MM.1S (cell line): ENCODE results near the gene BORA.

Experiments
- DNase-seq: peaks from one replicate; pipeline ENCODE4 v3.0.0-alpha.2; 2015
- H2AFZ ChIP-seq: fragments of 300-600 bp; sonication (generic); 2 replicates; pipeline ENCODE4 v1.6.0; 2016; ENCODE audit warnings: antibody characterized with exemption, low read length
- H3F3A ChIP-seq: fragments of 300-600 bp; sonication (generic); 2 replicates; pipeline ENCODE4 v1.6.1; 2016; ENCODE audit warnings: mild to moderate bottlenecking, antibody characterized with exemption, low read length, moderate library complexity, mixed read lengths; ENCODE audit not compliant: insufficient read depth
- H3K27ac ChIP-seq: fragments of 300-600 bp; sonication (generic); 2 replicates; pipeline ENCODE4 v1.5.1; 2016; ENCODE audit warnings: mild to moderate bottlenecking, low read length
- H3K27me3 ChIP-seq: fragments of 300-600 bp; sonication (generic); replicated peaks from 2 replicates; pipeline ENCODE4 v1.6.0; 2016; ENCODE audit warnings: low read length; ENCODE audit not compliant: insufficient read depth
- H3K36me3 ChIP-seq: fragments of 300-600 bp; sonication (generic); replicated peaks from 2 replicates; pipeline ENCODE4 v1.6.1; 2016; ENCODE audit warnings: mild to moderate bottlenecking, low read length, mixed read lengths; ENCODE audit not compliant: insufficient read depth
- H3K4me1 ChIP-seq: fragments of 300-600 bp; sonication (generic); 2 replicates; pipeline ENCODE4 v1.6.1; 2016; ENCODE audit warnings: low read length, mixed read lengths
- H3K4me2 ChIP-seq: fragments of 300-600 bp; sonication (generic); 2 replicates; pipeline ENCODE4 v1.6.0; 2016; ENCODE audit warnings: low read depth, low read length
- H3K4me3 ChIP-seq: fragments of 300-600 bp; sonication (generic); 2 replicates; pipeline ENCODE4 v1.5.1; 2016; ENCODE audit warnings: low read length, mixed read lengths
- H3K79me2 ChIP-seq: fragments of 300-600 bp; sonication (generic); 2 replicates; pipeline ENCODE4 v1.6.1; 2016; ENCODE audit warnings: mixed run types, low read length, mixed read lengths
- H3K9ac ChIP-seq: fragments of 300-600 bp; sonication (generic); 2 replicates; pipeline ENCODE4 v1.6.1; 2016; ENCODE audit warnings: low read length, mixed read lengths
- H3K9me2 ChIP-seq: fragments of 300-600 bp; sonication (generic); replicated peaks from 2 replicates; pipeline ENCODE4 v1.6.1; 2016; ENCODE audit warnings: mild to moderate bottlenecking, low read length, mixed read lengths; ENCODE audit not compliant: insufficient read depth
- H3K9me3 ChIP-seq: fragments of 300-600 bp; sonication (generic); replicated peaks from 2 replicates; pipeline ENCODE4 v1.6.1; 2016; ENCODE audit warnings: mild to moderate bottlenecking, low read length, mixed read lengths; ENCODE audit not compliant: insufficient read depth
- H4K20me1 ChIP-seq: fragments of 300-600 bp; sonication (generic); 2 replicates; pipeline ENCODE4 v1.6.1; 2016; ENCODE audit warnings: mild to moderate bottlenecking, low read length, moderate library complexity, mixed read lengths; ENCODE audit not compliant: insufficient read depth
- CTCF ChIP-seq: fragments of 300-600 bp; sonication (generic); IDR thresholded peaks from 2 replicates; pipeline ENCODE4 v1.5.1; 2016; ENCODE audit warnings: antibody characterized with exemption, low read length, mixed read lengths
- EZH2 ChIP-seq: fragments of 300-600 bp; sonication (generic); optimal IDR thresholded peaks from 2 replicates; pipeline ENCODE3; 2017; ENCODE audit warnings: low read depth, mild to moderate bottlenecking, antibody characterized with exemption, low read length, mixed read lengths
- EZH2phosphoT487 ChIP-seq: fragments of 300-600 bp; sonication (generic); IDR thresholded peaks from 2 replicates; pipeline ENCODE4 v1.6.1; 2018; ENCODE audit warnings: antibody characterized with exemption, low read length

The BORA gene

DNA sequence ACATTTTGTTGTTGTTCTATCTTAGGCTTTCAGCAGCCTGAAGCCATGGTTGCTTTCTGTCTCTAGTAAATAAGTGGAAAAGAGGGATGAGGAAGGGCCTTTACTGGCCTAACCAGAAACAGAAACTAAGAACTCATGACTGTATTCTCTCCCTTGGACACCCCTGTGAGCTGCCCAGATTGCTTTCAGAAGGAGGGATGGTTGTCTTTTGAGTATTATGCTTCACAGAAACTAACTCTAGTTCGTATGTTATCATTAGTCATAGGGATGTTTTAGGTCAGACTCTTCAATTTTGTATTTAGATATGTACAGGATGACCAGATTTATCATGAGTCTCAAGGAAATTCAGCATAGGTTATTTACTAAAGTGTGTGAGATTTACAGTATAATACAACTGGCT lies 17.5 kb downstream of the BORA start:
- no peak for TF ChIP-seq CTCF
- no peak for TF ChIP-seq EZH2
- no peak for TF ChIP-seq EZH2phosphoT487
- Histone ChIP-seq H3K79me2 (no peaks in the 10 kb centered on the region), H3K9me3 (no peaks in the 10 kb centered on the region), H3K27ac (no peak overlapping the region), H3K9me2 (no peaks in the 10 kb centered on the region), H2AFZ (no peak overlapping the region), H3K36me3 (no peaks in the 10 kb centered on the region; the same call in 1 of the 2 replicates), H3K4me2 (no peak overlapping the region), H3K4me1 (no peaks in the 10 kb centered on the region), H3K4me3 (no peak overlapping the region), H3K27me3 (no peaks in the 10 kb centered on the region), H3F3A (no peaks in the 10 kb centered on the region), H3K9ac (no peak overlapping the region), H4K20me1 (no peaks in the 10 kb centered on the region)
- no peak for DNase-seq

- Histone ChIP-seq H3K79me2 (no peaks in the 10 kb centered on the region), H3K4me1 (no peaks in the 10 kb centered on the region), H3K4me2 (no peak overlapping the region), H3K9ac (no peak overlapping the region), H3K36me3 (no peaks in the 10 kb centered on the region; the same call in 1 of the 2 replicates), H3F3A (no peaks in the 10 kb centered on the region), H3K9me3 (no peaks in the 10 kb centered on the region), H4K20me1 (no peaks in the 10 kb centered on the region), H3K27ac (no peak overlapping the region), H2AFZ (no peak overlapping the region), H3K27me3 (no peaks in the 10 kb centered on the region), H3K9me2 (no peaks in the 10 kb centered on the region), H3K4me3 (no peak overlapping the region)
- TF ChIP-seq EZH2phosphoT487, result no peak
- no peak for TF ChIP-seq CTCF
- TF ChIP-seq EZH2, result no peak
- DNase-seq, result no peak
Measured at GRCh38 chr13:72751220-72751619, 23.5 kb downstream of the BORA start.

- Histone ChIP-seq H3K79me2 (no peaks in the 10 kb centered on the region), H3K27me3 (no peaks in the 10 kb centered on the region), H3K9ac (no peak overlapping the region), H4K20me1 (no peaks in the 10 kb centered on the region), H3K36me3 (no peaks in the 10 kb centered on the region), H3K9me2 (no peaks in the 10 kb centered on the region), H2AFZ (no peak overlapping the region), H3K4me3 (no peak overlapping the region), H3K4me2 (no peak overlapping the region), H3K27ac (no peak overlapping the region), H3F3A (no peaks in the 10 kb centered on the region), H3K9me3 (no peaks in the 10 kb centered on the region), H3K4me1 (no peaks in the 10 kb centered on the region)
- TF ChIP-seq EZH2 (no peak), EZH2phosphoT487 (no peak), CTCF (no peak)
- DNase-seq, result no peak
Measured at GRCh38 chr13:72754111-72754510, 26.4 kb downstream of the BORA start.
